ENCODE results near the gene SESN1. TPM values are rescaled to one million over a fixed set of nuclear protein-coding genes. Genes with fewer than 3 reads are reported as not detected.

Gene SESN1
- total and polyA plus RNA-seq, 2 donors (not counting 1 experiment from before 2014, with no cell fraction given): 16.2 to 28.6 TPM

DNA sequence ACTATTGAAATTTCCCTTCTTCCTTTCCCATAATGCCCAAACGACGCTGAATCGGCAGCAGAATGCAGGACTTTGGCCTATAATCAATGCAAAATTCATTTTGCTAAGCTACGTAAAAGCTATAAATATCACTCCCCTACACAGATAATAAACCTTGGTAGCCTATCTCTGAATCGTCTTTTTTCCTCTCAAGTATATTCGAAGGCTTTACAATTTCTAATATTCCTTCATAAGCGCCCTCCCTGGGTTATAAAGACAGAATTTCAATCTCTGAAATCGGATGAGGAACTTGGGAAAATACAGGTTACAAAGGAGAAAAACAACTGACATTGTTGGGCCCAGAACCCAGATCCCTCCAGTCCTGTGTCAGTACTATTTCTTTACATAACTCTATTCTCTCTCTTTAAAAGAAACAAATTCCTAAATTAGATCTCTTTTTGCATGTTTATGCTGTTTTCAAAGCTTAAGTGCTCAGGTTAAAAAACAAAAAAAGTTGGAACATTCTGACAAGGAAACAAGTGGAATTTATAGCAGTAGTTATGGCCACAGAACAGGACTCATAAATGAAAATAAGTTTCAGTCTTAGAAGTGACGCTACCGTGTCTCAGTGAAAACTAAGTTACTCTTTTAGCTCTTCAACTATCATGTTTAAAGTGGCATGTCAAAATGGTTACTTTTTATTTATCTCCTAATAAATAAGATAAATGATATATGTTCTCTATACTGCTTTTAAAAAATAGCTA is 84.5 kb downstream of the SESN1 start:
- ChIA-PET CTCF (interaction anchor here (0.6 to 1.6 kb wide), 5 partner anchors 79 to 469 kb away, joined by 3 to 8 read pairs (median 3); no protein-coding TSS in a partner anchor), POLR2A (no interaction called here)
- H3K9me3 Mint-ChIP-seq (ENCODE audit: insufficient read depth): no peaks in the 10 kb centered on the region
- intact Hi-C loops (cut with micrococcal nuclease): loop anchor here (1.0 to 5.0 kb wide), 7 partner anchors 42 to 753 kb away; partner anchors contain the start of genes ARMC2, CD164 and CEP57L1
- Histone ChIP-seq H3K4me1 (ENCODE audit: control insufficient read depth in 2 of 2, insufficient read depth in 2 of 2, low read length in 2 of 2) (peaks cover 39 to 59% of the 10 kb centered on the region in 2 donors), H3K79me2 (ENCODE audit: control insufficient read depth, insufficient read depth, low read length) (peaks cover 28% of the 10 kb centered on the region), H3K27me3 (replicated peaks in 1 of 4; ENCODE audit: control extremely low read depth in 1 of 4, control insufficient read depth in 3 of 4, insufficient read depth in 4 of 4, low read length in 3 of 4) (no peaks in the 10 kb centered on the region), H3K4me3 (ENCODE audit: control extremely low read depth in 1 of 5, extremely low read depth in 1 of 5, insufficient read depth in 1 of 5, low read depth in 2 of 5, low read length in 4 of 5) (peak overlapping the region; percentile 77 to 89 (median 85)), H3K4me2 (replicated peaks; ENCODE audit: low read depth, low read length, poor library complexity, severe bottlenecking) (peak overlapping the region; percentile 80), H3K27ac (ENCODE audit: low read length in 2 of 2) (peak overlapping the region; percentile 87 to 90), H3K36me3 (replicated peaks in 1 of 2; ENCODE audit: control extremely low read depth in 1 of 2, control insufficient read depth in 1 of 2, extremely low read depth in 1 of 2, insufficient read depth in 2 of 2, low read length in 1 of 2) (no peaks in the 10 kb centered on the region), H3K9ac (ENCODE audit: low read length) (peak overlapping the region; percentile 85), H4K20me1 (ENCODE audit: control insufficient read depth, insufficient read depth, low read length, poor library complexity, severe bottlenecking) (peaks cover 8% of the 10 kb centered on the region), H3K9me3 (ENCODE audit: control extremely low read depth in 1 of 3, control insufficient read depth in 2 of 3, insufficient read depth in 1 of 3, low read length in 2 of 3) (no peaks in the 10 kb centered on the region), H2AFZ (ENCODE audit: insufficient read depth, low read depth, low read length, poor library complexity, severe bottlenecking) (peak overlapping the region; percentile 75)
- H3K27me3 Mint-ChIP-seq: no peaks in the 10 kb centered on the region
- WGBS (ENCODE audit: insufficient coverage): 3% methylated on average over 5 of the region's 10 CpGs
- TF ChIP-seq, protein P1, sequence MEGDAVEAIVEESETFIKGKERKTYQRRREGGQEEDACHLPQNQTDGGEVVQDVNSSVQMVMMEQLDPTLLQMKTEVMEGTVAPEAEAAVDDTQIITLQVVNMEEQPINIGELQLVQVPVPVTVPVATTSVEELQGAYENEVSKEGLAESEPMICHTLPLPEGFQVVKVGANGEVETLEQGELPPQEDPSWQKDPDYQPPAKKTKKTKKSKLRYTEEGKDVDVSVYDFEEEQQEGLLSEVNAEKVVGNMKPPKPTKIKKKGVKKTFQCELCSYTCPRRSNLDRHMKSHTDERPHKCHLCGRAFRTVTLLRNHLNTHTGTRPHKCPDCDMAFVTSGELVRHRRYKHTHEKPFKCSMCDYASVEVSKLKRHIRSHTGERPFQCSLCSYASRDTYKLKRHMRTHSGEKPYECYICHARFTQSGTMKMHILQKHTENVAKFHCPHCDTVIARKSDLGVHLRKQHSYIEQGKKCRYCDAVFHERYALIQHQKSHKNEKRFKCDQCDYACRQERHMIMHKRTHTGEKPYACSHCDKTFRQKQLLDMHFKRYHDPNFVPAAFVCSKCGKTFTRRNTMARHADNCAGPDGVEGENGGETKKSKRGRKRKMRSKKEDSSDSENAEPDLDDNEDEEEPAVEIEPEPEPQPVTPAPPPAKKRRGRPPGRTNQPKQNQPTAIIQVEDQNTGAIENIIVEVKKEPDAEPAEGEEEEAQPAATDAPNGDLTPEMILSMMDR (IDR thresholded peaks at IDR 0.05): no peak
- no peak for TF ChIP-seq EZH2 (IDR thresholded peaks at IDR 0.05; ENCODE audit: borderline replicate concordance, insufficient read depth, low read depth, low read length, poor library complexity, severe bottlenecking)
- peaks cover 67% of the 10 kb centered on the region for H3K4me1 Mint-ChIP-seq
- peak overlapping the region; percentile 97 for H3K27ac Mint-ChIP-seq
- H3K4me3 Mint-ChIP-seq: peak overlapping the region; percentile 98
- DNase-seq: no peak
- ATAC-seq (ENCODE audit: low read depth): no peak
